ENCODE results near the gene VAV2.
A peak's percentile ranks its signal among the peaks of the same experiment; 100 is the strongest.

VAV2 gene

DNA sequence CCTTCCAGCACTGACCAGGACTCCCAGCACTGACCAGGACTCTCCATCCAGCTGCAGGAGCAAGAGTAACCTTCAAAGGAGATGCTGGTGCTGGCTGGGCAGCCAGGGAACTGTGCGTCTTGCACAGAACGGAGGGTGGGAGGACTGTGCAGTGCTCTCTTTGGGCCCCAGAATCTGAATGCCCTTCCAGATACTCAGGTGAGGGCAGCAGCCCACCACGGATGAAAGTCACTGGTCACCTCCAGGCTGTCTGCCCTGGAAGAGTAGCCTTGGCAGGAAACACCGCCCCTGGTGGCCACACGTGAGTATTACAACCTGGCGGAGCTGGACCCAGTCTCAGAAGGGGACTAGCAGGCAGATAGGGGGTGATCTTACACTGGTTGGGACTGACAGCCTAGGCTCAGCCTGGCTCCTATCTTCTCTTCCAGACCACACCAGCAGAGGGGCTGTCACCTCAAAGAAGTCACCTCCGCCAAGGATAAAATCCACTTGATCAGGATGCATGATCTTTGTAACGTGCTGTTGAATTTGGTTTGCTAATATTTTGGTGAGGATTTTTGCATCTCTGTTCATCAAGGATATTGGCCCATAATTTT lies 249.2 kb downstream of the VAV2 start:
- TF ChIP-seq, protein P1, sequence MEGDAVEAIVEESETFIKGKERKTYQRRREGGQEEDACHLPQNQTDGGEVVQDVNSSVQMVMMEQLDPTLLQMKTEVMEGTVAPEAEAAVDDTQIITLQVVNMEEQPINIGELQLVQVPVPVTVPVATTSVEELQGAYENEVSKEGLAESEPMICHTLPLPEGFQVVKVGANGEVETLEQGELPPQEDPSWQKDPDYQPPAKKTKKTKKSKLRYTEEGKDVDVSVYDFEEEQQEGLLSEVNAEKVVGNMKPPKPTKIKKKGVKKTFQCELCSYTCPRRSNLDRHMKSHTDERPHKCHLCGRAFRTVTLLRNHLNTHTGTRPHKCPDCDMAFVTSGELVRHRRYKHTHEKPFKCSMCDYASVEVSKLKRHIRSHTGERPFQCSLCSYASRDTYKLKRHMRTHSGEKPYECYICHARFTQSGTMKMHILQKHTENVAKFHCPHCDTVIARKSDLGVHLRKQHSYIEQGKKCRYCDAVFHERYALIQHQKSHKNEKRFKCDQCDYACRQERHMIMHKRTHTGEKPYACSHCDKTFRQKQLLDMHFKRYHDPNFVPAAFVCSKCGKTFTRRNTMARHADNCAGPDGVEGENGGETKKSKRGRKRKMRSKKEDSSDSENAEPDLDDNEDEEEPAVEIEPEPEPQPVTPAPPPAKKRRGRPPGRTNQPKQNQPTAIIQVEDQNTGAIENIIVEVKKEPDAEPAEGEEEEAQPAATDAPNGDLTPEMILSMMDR (conservative IDR thresholded peaks at IDR 0.05), result peak; percentile 99
- TF ChIP-seq ZFX (IDR thresholded peaks at IDR 0.05), result no peak
- H3K27ac ChIP-seq, result peak overlapping the region; percentile 7; the same call in 1 of the 2 replicates

DNA sequence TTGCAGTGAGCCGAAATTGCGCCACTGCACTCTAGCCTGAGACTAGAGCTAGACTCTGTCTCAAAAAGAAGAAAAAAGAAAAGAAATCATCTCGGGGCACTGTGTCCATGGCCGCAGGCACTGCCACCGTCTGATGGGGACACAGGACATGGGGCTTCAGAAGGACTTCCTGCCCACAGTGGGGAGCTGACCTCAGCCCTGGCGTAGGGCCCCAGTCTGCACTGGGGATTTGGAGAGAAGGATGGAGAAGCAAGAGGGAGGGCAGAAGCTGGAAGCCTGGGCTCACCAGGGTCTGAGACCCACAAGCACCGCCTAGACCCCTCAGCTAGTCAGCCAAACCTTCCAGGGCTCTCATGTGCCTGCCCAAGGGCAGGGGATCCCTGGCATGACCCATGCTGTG lies 249.9 kb downstream of the VAV2 start:
- TF ChIP-seq ZFX (IDR thresholded peaks at IDR 0.05), result no peak
- TF ChIP-seq, protein P1 (conservative IDR thresholded peaks at IDR 0.05), result no peak
- H3K27ac ChIP-seq, result no peak overlapping the region; the same call in 1 of the 2 replicates

DNA sequence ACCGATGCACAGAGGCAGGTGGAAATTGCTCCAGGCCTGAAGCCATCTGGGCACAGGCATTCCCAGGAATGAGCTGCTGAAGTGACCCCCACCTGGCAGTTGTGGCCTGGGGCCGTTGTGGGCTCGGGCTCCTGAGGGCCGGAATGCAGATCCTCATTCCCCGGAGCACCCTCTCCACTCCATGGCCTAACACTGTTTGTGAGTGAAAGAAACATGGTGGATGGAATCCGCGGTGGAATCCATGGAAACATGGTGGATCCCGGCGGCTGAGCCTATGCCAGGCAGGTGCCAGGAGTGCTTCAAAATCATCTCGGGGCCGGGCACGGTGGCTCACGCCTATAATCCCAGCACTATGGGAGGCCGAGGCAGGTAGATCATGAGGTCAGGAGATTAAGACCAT lies 250.4 kb downstream of the VAV2 start:
- TF ChIP-seq, protein P1 (conservative IDR thresholded peaks at IDR 0.05), result no peak
- TF ChIP-seq ZFX (IDR thresholded peaks at IDR 0.05), result no peak
- H3K27ac ChIP-seq, result no peak overlapping the region

DNA sequence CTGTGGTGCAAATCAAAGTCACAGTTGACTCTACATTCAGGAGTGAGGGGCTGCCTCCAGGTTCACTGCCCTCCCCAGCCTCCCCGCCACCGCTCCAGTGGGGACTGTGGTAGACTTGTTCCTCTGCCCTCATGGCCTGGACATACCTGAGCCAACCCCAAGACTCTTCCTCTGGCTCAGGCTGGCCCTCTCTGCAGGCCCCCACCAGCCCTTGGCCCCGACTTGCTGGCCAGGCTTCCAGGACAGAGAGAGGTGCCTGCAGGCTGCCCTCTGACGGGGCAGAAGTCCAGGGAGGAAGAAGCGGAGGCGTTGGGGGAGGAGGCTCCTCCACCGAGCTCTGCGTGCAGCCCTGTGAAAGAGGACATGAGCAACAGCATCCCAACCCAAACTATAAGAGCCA lies 251.2 kb downstream of the VAV2 start:
- TF ChIP-seq ZFX (IDR thresholded peaks at IDR 0.05), result no peak
- TF ChIP-seq, protein P1 (conservative IDR thresholded peaks at IDR 0.05), result no peak

DNA sequence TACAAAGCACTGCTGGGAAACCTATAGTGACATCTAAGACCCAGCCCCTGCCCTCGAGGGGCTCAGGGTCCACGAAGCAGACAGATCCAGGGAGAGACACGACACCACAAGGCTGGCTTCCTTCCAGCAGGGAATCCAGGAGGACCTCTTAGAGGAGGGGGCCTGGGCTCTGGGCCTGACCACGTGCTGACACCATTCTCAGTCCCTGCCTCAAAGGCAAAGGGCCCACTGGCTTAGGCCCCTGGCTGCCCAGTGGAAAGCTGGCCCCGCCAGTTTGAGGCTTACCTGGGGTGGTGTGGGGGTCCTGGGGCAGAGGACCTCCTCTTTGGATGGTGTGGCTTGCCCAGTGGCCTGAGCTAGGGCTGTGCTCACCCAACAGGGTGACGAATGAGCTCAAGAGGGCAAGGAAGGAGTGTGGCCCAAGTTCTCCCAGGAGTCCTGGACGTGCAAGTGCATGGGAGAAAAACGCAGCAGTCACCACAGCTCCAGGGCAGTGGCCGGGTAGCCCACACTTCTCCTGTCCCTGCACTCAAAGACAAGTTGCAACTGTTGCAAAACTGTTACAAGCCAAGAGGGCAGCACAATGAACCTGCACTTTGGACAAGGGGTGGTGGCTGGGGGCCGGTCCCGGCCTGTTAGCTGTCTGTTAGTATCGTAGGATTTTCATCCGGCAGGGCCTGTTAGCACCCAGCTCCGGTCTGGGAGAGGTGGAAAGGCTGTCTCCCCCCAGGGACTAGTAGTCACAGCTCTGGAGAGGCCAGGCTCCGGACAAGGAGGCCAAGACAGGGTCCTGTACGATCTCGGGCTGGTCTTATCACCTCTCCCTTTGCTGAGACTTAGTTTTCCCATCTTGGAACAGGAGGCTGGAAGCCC lies 252.5 kb downstream of the VAV2 start:
- TF ChIP-seq ZFX (IDR thresholded peaks at IDR 0.05), result no peak
- TF ChIP-seq, protein P1 (conservative IDR thresholded peaks at IDR 0.05), result no peak
- H3K27ac ChIP-seq, result no peak overlapping the region

More for the DNA sequence above, 251.2 kb downstream of the VAV2 start:
- no peak overlapping the region for H3K27ac ChIP-seq

DNA sequence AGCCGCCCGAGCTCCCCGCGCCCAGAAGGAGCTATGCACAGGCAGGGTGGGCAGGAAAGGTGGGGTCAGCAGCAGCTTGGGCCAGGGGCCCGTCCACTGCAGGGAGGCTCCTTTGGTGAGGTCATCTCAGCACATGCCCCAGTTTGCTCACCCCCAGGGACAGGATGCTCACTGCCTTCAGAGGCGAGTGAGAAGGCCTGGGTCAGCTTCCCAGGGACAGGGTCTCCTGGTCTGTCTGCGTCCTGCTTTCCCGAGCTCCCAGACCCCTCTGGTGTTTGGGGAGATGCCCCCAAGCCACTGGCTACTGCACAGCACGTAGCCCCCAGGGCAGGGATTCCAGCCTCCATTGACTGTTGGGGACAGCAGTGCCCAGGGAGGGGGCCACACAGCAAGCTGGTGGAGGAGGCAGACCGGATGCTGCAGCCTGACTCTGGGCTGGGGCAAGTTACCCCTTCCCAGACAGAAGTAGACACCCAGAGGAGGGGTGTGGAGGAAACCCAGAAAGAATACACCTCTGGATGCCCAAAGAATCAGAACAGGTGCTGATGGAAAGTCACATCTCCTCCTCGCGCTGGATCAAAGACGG lies 253.4 kb downstream of the VAV2 start:
- TF ChIP-seq, protein P1 (conservative IDR thresholded peaks at IDR 0.05), result no peak
- TF ChIP-seq ZFX (IDR thresholded peaks at IDR 0.05), result no peak
- H3K27ac ChIP-seq, result no peak overlapping the region

Data from C4-2B (cell line).